Ovary (tissue), 9 donors: Measurements from ENCODE around the gene CHRM4. TPM values are rescaled to one million over a fixed set of nuclear protein-coding genes. Genes with fewer than 3 reads are reported as not detected.

ENCODE experiments used
- DNase-seq, 5 donors: peaks; one replicate each; pipeline ENCODE4 v3.0.0-alpha.2; 2019 to 2020
- H3K27ac ChIP-seq, 2 donors: fragments of 200-600 bp; one replicate each; pipeline versions ENCODE4 v1.5.1 to v1.8.0; 2019 to 2022
- H3K27me3 ChIP-seq: fragments of 200-600 bp; one replicate; pipeline ENCODE4 v1.8.0; 2022
- H3K36me3 ChIP-seq: fragments of 200-600 bp; sonication (generic); one replicate; pipeline ENCODE4 v1.5.1; 2019
- H3K4me1 ChIP-seq: one replicate; pipeline ENCODE4 v1.8.1; 2013; ENCODE audit warnings: mild to moderate bottlenecking, moderate library complexity; ENCODE audit not compliant: insufficient read depth
- H3K4me3 ChIP-seq: fragments of 200-600 bp; sonication (generic); one replicate; pipeline ENCODE4 v1.5.1; 2017
- H3K9me3 ChIP-seq, 2 donors: fragments of 200-600 bp in 1 of 2; sonication (generic) in 1 of 2; one replicate each; pipeline versions ENCODE4 v1.5.1 to v1.8.1; 2013 to 2019; ENCODE audit warnings: mild to moderate bottlenecking in 1 of 2, moderate library complexity in 1 of 2
- EP300 ChIP-seq: sonication (generic); formaldehyde crosslinking; IDR thresholded peaks from one replicate; pipeline ENCODE4 v1.6.1; 2017; ENCODE audit warnings: antibody characterized with exemption
- POLR2A ChIP-seq: fragments of 450-650 bp; IDR thresholded peaks from one replicate; pipeline ENCODE4 v1.6.1; 2017; ENCODE audit warnings: antibody characterized with exemption, mild to moderate bottlenecking, moderate library complexity
- WGBS, 3 donors: extraction: QIAGEN DNeasy Blood & Tissue Kit in 1 of 3; methylation state at CpG; one replicate each; pipeline versions ENCODE4 v1.1.5 to v1.1.7; 2013 to 2017; 5-methylcytosine and 5-hydroxymethylcytosine counted together
- intact Hi-C, 4 donors: fragments of 100-400 bp; cut with DNase I; formaldehyde crosslinking; loops; one replicate each; pipeline versions ENCODE4 v1.11.0 to v1.15.1; 2022 to 2023
- polyA plus RNA-seq, 2 donors: library from polyadenylated mRNA; stranded (reverse); fragments of 200-250 nt in 1 of 2; fragments of 350-450 nt in 1 of 2; fragmentation: Illumina TruSeq in 1 of 2; extraction: RNeasy Lipid Tissue Mini Kit (QIAGEN cat#74804) in 1 of 2; gene quantifications; one replicate each; pipeline ENCODE4 v1.2.3, GENCODE V29; 2013 to 2014
- total RNA-seq, 7 donors: library from RNA; depleted of rRNA in 2 of 7; stranded (reverse); fragments of >200 nt in 2 of 7; fragmentation: NEBNext Ultra II Directional in 3 of 7; extraction: Animal tissue kit (Norgen Biotek cat#: 25700) in 3 of 7; gene quantifications; one replicate each; pipeline versions ENCODE4 v1.1.0 to v1.2.4, GENCODE V29; 2016 to 2023
- TF ChIP-seq, protein P1 (sequence below), 3 donors: fragments of 450-650 bp in 2 of 3; fragments of 200-600 bp in 1 of 3; IDR thresholded peaks; one replicate each; pipeline versions ENCODE4 v1.5.1 to v1.8.0; 2016 to 2022; ENCODE audit warnings: antibody characterized with exemption in 3 of 3, mild to moderate bottlenecking in 1 of 3
- donor health status: DM: no; HTN: no; CAD: no; lungs with moderate emphysema.
- donor health status: DM: no; HTN: no; CAD: no.
- donor health status: Bipolar disorder and iron deficiency.
- donor health status: DM: yes; HTN: yes; CAD: no.
- donor health status: DM: no; HTN: no; CAD: no.
- donor health status: DM: yes; HTN: yes; CAD: no.

CHRM4 gene
- total and polyA plus RNA-seq, 9 donors, result 0.16 to 0.42 (median 0.21) TPM; not detected in 3

DNA sequence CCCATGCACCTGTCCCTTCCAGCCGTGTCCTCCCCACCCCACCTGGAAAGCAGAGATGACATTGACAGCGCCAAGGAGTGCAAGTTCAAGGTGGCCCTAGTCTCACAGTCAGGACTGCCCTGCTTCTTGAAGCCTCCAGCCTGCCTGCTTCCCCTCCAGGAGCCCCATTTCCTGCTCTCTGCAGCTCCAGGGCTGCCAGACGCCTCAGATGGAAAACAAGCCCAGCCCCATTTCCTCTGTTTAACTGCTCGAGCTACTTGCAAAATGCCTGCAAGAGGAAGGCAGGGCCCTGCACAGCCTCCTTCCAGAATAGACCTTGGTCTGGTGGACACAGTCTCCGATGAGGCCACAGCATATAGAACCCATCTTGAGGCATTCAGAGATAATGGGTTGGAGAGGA lies 49.3 kb downstream of the CHRM4 start:
- WGBS, 3 donors, result 44 to 57% (median 47%) methylated on average over 5 of the region's 5 CpGs
- Histone ChIP-seq H3K36me3 (no peaks in the 10 kb centered on the region), H3K4me3 (no peak overlapping the region), H3K9me3 (no peaks in the 10 kb centered on the region), H3K27me3 (no peaks in the 10 kb centered on the region), H3K4me1 (peaks cover 10% of the 10 kb centered on the region), H3K27ac (no peak overlapping the region)
- intact Hi-C loops, result no loop called here
- peak in 1 of 5 donors; percentile 35 for DNase-seq
- TF ChIP-seq, protein P1, sequence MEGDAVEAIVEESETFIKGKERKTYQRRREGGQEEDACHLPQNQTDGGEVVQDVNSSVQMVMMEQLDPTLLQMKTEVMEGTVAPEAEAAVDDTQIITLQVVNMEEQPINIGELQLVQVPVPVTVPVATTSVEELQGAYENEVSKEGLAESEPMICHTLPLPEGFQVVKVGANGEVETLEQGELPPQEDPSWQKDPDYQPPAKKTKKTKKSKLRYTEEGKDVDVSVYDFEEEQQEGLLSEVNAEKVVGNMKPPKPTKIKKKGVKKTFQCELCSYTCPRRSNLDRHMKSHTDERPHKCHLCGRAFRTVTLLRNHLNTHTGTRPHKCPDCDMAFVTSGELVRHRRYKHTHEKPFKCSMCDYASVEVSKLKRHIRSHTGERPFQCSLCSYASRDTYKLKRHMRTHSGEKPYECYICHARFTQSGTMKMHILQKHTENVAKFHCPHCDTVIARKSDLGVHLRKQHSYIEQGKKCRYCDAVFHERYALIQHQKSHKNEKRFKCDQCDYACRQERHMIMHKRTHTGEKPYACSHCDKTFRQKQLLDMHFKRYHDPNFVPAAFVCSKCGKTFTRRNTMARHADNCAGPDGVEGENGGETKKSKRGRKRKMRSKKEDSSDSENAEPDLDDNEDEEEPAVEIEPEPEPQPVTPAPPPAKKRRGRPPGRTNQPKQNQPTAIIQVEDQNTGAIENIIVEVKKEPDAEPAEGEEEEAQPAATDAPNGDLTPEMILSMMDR (IDR thresholded peaks at IDR 0.05), result no peak
- TF ChIP-seq POLR2A (no peak), EP300 (no peak)

DNA sequence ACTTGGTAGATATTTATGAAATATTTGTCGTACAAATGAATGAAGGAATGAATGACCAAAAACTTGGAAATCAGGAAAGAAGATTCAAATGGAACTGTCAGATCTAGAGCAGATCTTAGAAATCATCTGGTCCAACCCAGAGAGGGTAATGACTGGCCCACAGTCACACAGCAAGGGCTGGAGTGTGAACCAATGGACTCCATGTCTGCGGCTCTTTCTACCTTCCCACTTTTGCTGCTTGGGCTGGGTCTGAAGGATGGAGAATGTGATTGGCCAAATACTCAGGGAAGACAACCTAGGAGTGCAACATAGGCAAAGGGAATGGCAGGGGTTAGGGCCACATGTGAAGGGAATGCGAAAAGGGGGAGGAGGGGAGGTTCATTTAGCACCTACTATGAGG lies 50.1 kb downstream of the CHRM4 start:
- intact Hi-C loops, result no loop called here
- Histone ChIP-seq H3K4me3 (no peak overlapping the region), H3K27me3 (no peaks in the 10 kb centered on the region), H3K4me1 (peaks cover 7% of the 10 kb centered on the region), H3K27ac (no peak overlapping the region), H3K9me3 (no peaks in the 10 kb centered on the region), H3K36me3 (no peaks in the 10 kb centered on the region)
- DNase-seq, result no peak
- TF ChIP-seq, protein P1 (IDR thresholded peaks at IDR 0.05), result no peak
- TF ChIP-seq POLR2A, result no peak
- TF ChIP-seq EP300, result no peak
- WGBS, 3 donors, result 92 to 96% (median 93%) methylated on average over 3 of the region's 3 CpGs

DNA sequence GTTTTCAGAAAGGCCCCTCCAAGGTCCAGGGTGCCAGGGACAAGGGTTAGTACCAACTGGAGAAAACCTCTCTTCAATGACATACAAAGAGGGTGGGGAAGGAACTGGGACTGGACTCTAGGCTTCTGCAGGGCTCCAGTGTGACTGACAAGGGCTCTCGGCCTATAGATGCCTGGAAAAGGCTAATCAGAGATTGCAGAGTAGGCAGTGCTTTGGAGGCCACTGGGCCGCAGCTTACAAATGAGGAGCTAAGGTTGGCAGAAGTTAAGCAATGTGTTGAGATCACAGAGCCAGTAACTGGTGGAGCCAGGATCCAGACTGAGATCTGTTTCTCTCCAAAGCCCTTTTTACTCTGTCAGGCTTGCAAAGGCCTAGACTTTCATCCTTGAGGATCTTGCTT lies 51.8 kb downstream of the CHRM4 start:
- Histone ChIP-seq H3K4me1 (peaks cover 7% of the 10 kb centered on the region), H3K36me3 (no peaks in the 10 kb centered on the region), H3K27ac (no peak overlapping the region), H3K27me3 (no peaks in the 10 kb centered on the region), H3K9me3 (no peaks in the 10 kb centered on the region), H3K4me3 (no peak overlapping the region)
- intact Hi-C loops, result no loop called here
- DNase-seq, result no peak
- TF ChIP-seq EP300 (no peak), POLR2A (no peak)
- TF ChIP-seq, protein P1 (IDR thresholded peaks at IDR 0.05), result no peak
- whole genome bisulfite sequencing, 3 donors, result 91 to 98% (median 94%) methylated on average over 2 of the region's 2 CpGs

DNA sequence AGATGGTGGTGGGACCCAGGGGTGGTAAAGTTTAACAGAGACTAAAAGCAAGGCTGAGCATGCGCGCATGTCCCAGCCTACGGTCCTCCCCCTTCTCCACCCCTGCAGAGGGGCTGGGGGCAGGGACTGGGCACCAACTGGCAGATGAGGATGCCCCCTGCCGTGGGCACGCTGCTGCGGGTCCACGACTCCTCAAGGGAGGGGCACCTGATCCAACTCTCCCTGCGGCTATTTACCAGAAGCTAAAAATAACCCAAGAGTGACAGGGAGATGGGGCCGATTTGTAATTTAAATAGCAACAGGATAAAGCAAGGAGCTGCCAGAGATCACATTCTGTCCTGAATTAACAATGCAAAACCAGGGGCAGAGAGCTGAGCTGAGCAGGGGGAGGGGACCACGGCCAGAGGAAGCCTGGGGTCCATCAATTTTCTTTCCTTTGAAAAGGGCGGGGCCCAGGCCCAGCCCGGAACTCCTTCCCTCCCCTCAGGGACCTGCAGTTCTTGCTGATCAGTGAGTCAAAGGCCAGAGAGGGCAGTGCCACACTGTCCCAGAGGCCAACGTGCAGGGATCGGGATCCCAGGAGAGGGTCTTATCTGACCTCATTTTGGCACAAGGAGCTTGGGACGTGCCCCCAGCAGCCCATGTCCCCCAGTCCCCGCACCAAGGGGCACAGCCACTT lies 52.4 kb downstream of the CHRM4 start:
- no peak for DNase-seq
- Histone ChIP-seq H3K36me3 (no peaks in the 10 kb centered on the region), H3K27me3 (no peaks in the 10 kb centered on the region), H3K4me1 (peaks cover 7% of the 10 kb centered on the region), H3K27ac (no peak overlapping the region), H3K4me3 (no peak overlapping the region), H3K9me3 (no peaks in the 10 kb centered on the region)
- TF ChIP-seq EP300 (no peak), POLR2A (no peak)
- TF ChIP-seq, protein P1 (IDR thresholded peaks at IDR 0.05), result no peak
- intact Hi-C loops, result no loop called here
- 49 to 66% (median 56%) methylated on average over 16 of the region's 16 CpGs for WGBS, 3 donors
